Neural progenitor cell (in vitro differentiated cells): ENCODE results near the gene FGD2. TPM values are rescaled to one million over a fixed set of nuclear protein-coding genes. Genes with fewer than 3 reads are reported as not detected.

Experiments used
- DNase-seq: peaks from one replicate; pipeline ENCODE4 v3.0.0-alpha.2; 2016; ENCODE audit warnings: low spot score
- H2AFZ ChIP-seq: fragments of 200-600 bp; sonication (generic); replicated peaks from 2 replicates; pipeline ENCODE4 v1.6.1; 2016; ENCODE audit warnings: antibody characterized with exemption
- H3F3A ChIP-seq: fragments of 200-600 bp; sonication (generic); 2 replicates; pipeline ENCODE4 v1.6.1; 2016; ENCODE audit warnings: antibody characterized with exemption, low read depth
- H3K27ac ChIP-seq: fragments of 200-600 bp; sonication (generic); 2 replicates; pipeline ENCODE4 v1.5.1; 2016; ENCODE audit warnings: mild to moderate bottlenecking
- H3K27me3 ChIP-seq: fragments of 200-600 bp; sonication (generic); 2 replicates; pipeline ENCODE4 v1.6.1; 2016; ENCODE audit warnings: mild to moderate bottlenecking, moderate library complexity
- H3K36me3 ChIP-seq: fragments of 200-600 bp; sonication (generic); 2 replicates; pipeline ENCODE4 v1.5.1; 2016
- H3K4me1 ChIP-seq: fragments of 200-600 bp; sonication (generic); 2 replicates; pipeline ENCODE4 v1.6.1; 2016; ENCODE audit warnings: mixed run types
- H3K4me2 ChIP-seq: fragments of 200-600 bp; sonication (generic); 2 replicates; pipeline ENCODE4 v1.6.1; 2016
- H3K4me3 ChIP-seq: fragments of 200-600 bp; sonication (generic); 2 replicates; pipeline ENCODE4 v1.5.1; 2016
- H3K79me2 ChIP-seq: fragments of 200-600 bp; sonication (generic); 2 replicates; pipeline ENCODE4 v1.6.1; 2016; ENCODE audit warnings: low read depth
- H3K9ac ChIP-seq: fragments of 200-600 bp; sonication (generic); 2 replicates; pipeline ENCODE4 v1.6.1; 2016
- H3K9me3 ChIP-seq: fragments of 200-600 bp; sonication (generic); 2 replicates; pipeline ENCODE4 v1.5.1; 2016; ENCODE audit warnings: low read depth
- H4K20me1 ChIP-seq: fragments of 200-600 bp; sonication (generic); 2 replicates; pipeline ENCODE4 v1.6.1; 2016; ENCODE audit warnings: low read depth
- H3K27ac Mint-ChIP-seq: 3 replicates; pipeline ENCODE4 v1.8.0; 2021; ENCODE audit warnings: mixed read lengths
- H3K27me3 Mint-ChIP-seq: 2 replicates; pipeline ENCODE4 v1.8.0; 2022; ENCODE audit warnings: low read depth, mild to moderate bottlenecking, inconsistent platforms, moderate library complexity, mixed read lengths; ENCODE audit not compliant: insufficient read depth
- H3K36me3 Mint-ChIP-seq: 3 replicates; pipeline ENCODE4 v1.8.0; 2021; ENCODE audit warnings: mixed read lengths
- H3K4me1 Mint-ChIP-seq: 3 replicates; pipeline ENCODE4 v1.8.0; 2021; ENCODE audit warnings: mixed read lengths
- H3K4me3 Mint-ChIP-seq: 3 replicates; pipeline ENCODE4 v1.8.0; 2021; ENCODE audit warnings: mild to moderate bottlenecking, moderate library complexity, mixed read lengths
- H3K9me3 Mint-ChIP-seq: 3 replicates; pipeline ENCODE4 v1.8.0; 2020; ENCODE audit warnings: mixed read lengths
- EZH2 ChIP-seq: fragments of 200-600 bp; sonication (generic); IDR thresholded peaks from 2 replicates; pipeline ENCODE4 v1.6.1; 2017; ENCODE audit warnings: antibody characterized with exemption, mild to moderate bottlenecking, moderate library complexity
- EZH2phosphoT487 ChIP-seq: fragments of 200-600 bp; sonication (generic); IDR thresholded peaks from 2 replicates; pipeline ENCODE4 v1.6.1; 2017; ENCODE audit warnings: antibody characterized with exemption
- total RNA-seq: library from RNA; depleted of rRNA; stranded (reverse); fragments of >200 nt; gene quantifications from 2 replicates; pipeline ENCODE4 v1.2.3, GENCODE V29; 2015; ENCODE audit warnings: low replicate concordance
- TF ChIP-seq, protein P1 (sequence below): fragments of 200-600 bp; sonication (generic); IDR thresholded peaks from 2 replicates; pipeline ENCODE4 v1.5.1; 2017; ENCODE audit warnings: antibody characterized with exemption, mild to moderate bottlenecking

FGD2 gene
- total RNA-seq, 1 donor from 2014 or later: 0.06 TPM

- Histone ChIP-seq H2AFZ (no peak overlapping the region), H3F3A (no peaks in the 10 kb centered on the region), H4K20me1 (peaks cover 8% of the 10 kb centered on the region), H3K27ac (no peak overlapping the region), H3K4me3 (no peak overlapping the region), H3K4me2 (no peak overlapping the region), H3K9me3 (no peaks in the 10 kb centered on the region), H3K4me1 (no peaks in the 10 kb centered on the region), H3K9ac (no peak overlapping the region), H3K79me2 (peaks cover 4% of the 10 kb centered on the region), H3K36me3 (no peaks in the 10 kb centered on the region), H3K27me3 (no peaks in the 10 kb centered on the region)
- no peak overlapping the region for H3K27ac Mint-ChIP-seq
- TF ChIP-seq EZH2phosphoT487 (no peak), EZH2 (no peak)
- TF ChIP-seq, protein P1, sequence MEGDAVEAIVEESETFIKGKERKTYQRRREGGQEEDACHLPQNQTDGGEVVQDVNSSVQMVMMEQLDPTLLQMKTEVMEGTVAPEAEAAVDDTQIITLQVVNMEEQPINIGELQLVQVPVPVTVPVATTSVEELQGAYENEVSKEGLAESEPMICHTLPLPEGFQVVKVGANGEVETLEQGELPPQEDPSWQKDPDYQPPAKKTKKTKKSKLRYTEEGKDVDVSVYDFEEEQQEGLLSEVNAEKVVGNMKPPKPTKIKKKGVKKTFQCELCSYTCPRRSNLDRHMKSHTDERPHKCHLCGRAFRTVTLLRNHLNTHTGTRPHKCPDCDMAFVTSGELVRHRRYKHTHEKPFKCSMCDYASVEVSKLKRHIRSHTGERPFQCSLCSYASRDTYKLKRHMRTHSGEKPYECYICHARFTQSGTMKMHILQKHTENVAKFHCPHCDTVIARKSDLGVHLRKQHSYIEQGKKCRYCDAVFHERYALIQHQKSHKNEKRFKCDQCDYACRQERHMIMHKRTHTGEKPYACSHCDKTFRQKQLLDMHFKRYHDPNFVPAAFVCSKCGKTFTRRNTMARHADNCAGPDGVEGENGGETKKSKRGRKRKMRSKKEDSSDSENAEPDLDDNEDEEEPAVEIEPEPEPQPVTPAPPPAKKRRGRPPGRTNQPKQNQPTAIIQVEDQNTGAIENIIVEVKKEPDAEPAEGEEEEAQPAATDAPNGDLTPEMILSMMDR: no peak
- H3K4me1 Mint-ChIP-seq: no peaks in the 10 kb centered on the region
- no peak for DNase-seq
- H3K36me3 Mint-ChIP-seq: peaks cover 24% of the 10 kb centered on the region
- no peaks in the 10 kb centered on the region for H3K27me3 Mint-ChIP-seq
- H3K9me3 Mint-ChIP-seq: no peaks in the 10 kb centered on the region
- H3K4me3 Mint-ChIP-seq: no peak overlapping the region
These were observed 31.8 kb upstream of the FGD2 start for GRCh38 chr6:36973647-36974046.

DNA sequence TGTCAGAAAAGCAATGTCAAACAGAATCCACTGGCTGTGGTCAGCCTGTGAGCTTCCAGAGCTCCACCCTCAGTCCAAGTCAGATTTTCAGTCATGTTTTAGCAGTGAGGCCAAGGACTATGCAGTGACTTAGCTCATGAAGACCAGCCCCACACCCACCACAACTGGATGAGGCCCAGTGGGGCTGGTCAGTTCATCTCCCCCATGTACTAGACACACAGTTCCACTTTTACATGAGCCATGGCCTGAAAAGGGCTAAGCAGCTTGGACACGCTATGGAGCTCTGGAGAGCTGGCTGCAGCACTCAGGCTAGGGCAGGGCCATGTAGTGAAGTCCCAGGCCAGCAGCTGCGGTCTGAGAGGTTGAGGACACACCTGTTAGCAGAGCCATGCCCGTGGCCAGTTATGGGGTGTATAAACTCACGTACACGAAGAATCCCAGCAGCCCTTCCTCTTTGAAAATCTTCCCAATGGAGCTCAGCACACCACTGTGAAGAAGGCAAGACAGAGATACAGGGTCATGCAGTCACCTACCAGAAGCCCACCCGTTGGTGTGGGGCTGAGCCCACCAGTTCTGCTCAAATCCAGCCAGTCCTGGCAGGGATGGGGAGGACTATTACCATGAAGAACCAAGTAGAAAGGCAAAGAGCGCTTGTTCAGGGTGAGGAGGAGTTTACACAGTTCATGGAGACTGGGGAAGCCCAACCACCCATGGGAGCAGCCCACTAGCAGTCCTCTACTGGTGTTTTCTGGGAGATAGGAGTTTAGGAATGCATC is 30.0 kb upstream of the FGD2 start:
- no peaks in the 10 kb centered on the region for H3K27me3 Mint-ChIP-seq
- no peaks in the 10 kb centered on the region for H3K9me3 Mint-ChIP-seq
- Histone ChIP-seq H3K27ac (no peak overlapping the region), H3K4me1 (no peaks in the 10 kb centered on the region), H3K36me3 (no peaks in the 10 kb centered on the region), H3F3A (no peaks in the 10 kb centered on the region), H3K27me3 (no peaks in the 10 kb centered on the region), H3K4me3 (no peak overlapping the region), H2AFZ (no peak overlapping the region), H3K9me3 (no peaks in the 10 kb centered on the region), H4K20me1 (peaks cover 24% of the 10 kb centered on the region), H3K9ac (no peak overlapping the region), H3K79me2 (peaks cover 21% of the 10 kb centered on the region), H3K4me2 (no peak overlapping the region)
- H3K4me3 Mint-ChIP-seq: no peak overlapping the region
- no peak overlapping the region for H3K27ac Mint-ChIP-seq
- DNase-seq: no peak
- H3K36me3 Mint-ChIP-seq: peaks cover 19% of the 10 kb centered on the region
- H3K4me1 Mint-ChIP-seq: peaks cover 3% of the 10 kb centered on the region
- TF ChIP-seq EZH2 (no peak), EZH2phosphoT487 (no peak)
- TF ChIP-seq, protein P1: no peak

GRCh38 chr6:36976007-36976264 is 29.5 kb upstream of the FGD2 start:
- Mint-ChIP-seq H3K9me3 (no peaks in the 10 kb centered on the region), H3K4me1 (peaks cover 8% of the 10 kb centered on the region), H3K36me3 (peaks cover 19% of the 10 kb centered on the region), H3K27ac (no peak overlapping the region), H3K27me3 (no peaks in the 10 kb centered on the region), H3K4me3 (no peak overlapping the region)
- Histone ChIP-seq H3K27me3 (no peaks in the 10 kb centered on the region), H3K79me2 (peaks cover 26% of the 10 kb centered on the region), H3K9me3 (no peaks in the 10 kb centered on the region), H3K4me3 (no peak overlapping the region), H3K27ac (no peak overlapping the region), H3K4me2 (no peak overlapping the region), H3K9ac (no peak overlapping the region), H4K20me1 (peaks cover 29% of the 10 kb centered on the region), H2AFZ (no peak overlapping the region), H3K36me3 (no peaks in the 10 kb centered on the region), H3K4me1 (peaks cover 2% of the 10 kb centered on the region), H3F3A (no peaks in the 10 kb centered on the region)
- no peak for DNase-seq
- TF ChIP-seq EZH2phosphoT487: no peak
- TF ChIP-seq, protein P1: no peak
- TF ChIP-seq EZH2: no peak
